GM18505 (cell line): ENCODE measurements around the gene PTPRN.

ENCODE experiments used
- ATAC-seq: cut with Tn5 transposase; IDR thresholded peaks from one replicate; pipeline ENCODE4 v1.9.1; 2021; ENCODE audit not compliant: unreplicated experiment
- POLR2A ChIP-seq: IDR thresholded peaks from 4 replicates; pipeline ENCODE4 v1.6.1; 2011; ENCODE audit warnings: borderline replicate concordance; ENCODE audit not compliant: insufficient read depth, insufficient read length; ENCODE audit errors: extremely low read depth

PTPRN gene

DNA sequence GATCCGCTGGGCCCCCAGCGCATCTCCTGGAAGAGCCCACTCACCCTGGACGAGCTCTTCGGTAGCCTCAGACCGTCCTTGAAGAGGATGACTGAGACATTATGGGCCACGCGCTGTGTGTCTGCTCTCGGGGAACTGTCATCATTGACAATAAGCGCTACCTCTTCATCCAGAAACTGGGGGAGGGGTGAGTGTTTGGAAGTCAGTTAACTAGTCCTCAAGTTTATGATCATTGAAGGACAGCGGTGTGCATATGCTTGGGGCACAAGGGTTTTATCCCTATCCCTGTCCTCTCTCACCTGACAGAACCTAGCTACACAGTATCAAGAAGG is 63.3 kb downstream of the PTPRN start:
- TF ChIP-seq POLR2A: no peak
- ATAC-seq: no peak

GRCh38 chr2:219245148-219245898 is 63.9 kb downstream of the PTPRN start, which contains the start of the genes GLB1L and STK16:
GLB1L (minus strand) TSS chr2:219245444; CDS start chr2:219243573, 1,871 bp downstream.
STK16 (plus strand) TSS chr2:219245479; CDS start chr2:219246000, 521 bp downstream.
- TF ChIP-seq POLR2A: peak; percentile 92
- peak; percentile 71 for ATAC-seq

DNA sequence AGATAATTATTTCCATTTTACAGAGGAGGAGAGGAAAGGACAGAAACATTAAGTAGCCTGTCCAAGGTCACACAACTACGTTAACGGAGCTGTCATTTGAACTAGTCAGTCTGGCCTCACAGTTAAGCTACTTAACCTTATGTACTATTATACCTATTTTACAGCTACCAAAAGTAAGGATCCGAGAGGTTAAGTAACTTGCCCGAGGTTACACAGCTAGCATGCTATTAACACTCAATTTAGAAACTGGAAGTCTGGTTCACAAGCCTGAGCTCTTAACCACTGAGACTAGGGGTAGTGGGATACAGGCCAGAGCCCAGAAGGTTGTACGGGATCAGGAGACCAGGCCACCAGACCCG is 64.4 kb downstream of the PTPRN start:
- TF ChIP-seq POLR2A: no peak
- no peak for ATAC-seq

DNA sequence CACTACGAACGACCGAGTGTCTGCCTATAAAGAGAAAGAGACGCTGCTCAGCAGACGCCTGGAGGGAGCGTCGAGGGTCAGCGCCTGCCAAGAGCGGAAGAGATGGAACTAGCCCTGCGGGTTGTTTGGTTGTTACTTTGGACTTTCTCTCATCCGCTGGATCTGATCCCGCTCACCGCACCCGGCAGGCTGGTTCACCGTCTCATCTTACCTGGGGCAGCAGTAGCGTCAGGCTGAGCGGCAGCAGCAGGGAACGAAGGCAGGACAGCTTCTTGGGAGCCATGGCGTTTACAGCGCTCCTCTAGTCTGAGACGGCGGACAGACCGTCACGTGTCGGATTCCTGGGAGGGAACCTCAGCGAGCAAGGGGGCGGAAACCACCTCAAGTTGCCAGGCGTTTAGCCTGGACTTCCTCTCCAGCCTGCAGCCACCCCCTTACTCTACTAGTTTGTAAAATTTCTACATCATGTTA is 65.9 kb downstream of the PTPRN start:
- no peak for TF ChIP-seq POLR2A
- ATAC-seq: no peak
